ENCODE results near the gene ST8SIA1. TPM values are rescaled to one million over a fixed set of nuclear protein-coding genes. Genes with fewer than 3 reads are reported as not detected.

Gene ST8SIA1
- total and polyA plus RNA-seq, 2 of the 8 experiments (the other 6 are each of a cell fraction or from before 2014, with no cell fraction given) = 1.9 to 4.4 TPM

DNA sequence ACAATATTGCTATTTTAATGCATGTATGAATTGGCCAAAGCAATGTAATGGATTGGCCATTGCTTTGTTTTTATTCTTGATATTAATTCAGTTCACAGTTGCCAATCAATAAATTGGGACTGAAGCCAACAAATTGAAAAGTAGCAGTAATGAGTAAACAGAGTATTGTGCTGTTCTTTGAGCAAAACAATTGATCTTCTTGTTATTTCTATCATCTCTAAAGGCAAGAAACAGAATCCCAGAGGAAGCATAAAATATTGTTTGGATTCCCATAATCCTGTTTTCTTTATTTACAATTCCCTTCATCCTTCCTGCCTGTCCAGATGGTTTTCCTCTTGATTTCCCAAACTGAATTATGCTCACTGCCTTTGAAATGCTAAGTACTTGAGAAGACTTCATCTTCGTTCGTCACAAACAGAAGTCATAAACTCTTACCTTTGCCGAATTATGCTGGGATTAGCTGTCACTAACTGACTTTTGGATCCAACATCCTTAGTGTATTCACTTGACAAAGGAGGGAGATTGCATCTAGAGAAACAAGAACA, 85.9 kb downstream of the ST8SIA1 start:
- no peak overlapping the region for H2BK5ac ChIP-seq (ENCODE audit: low read depth, low read length)
- TF ChIP-seq EP300 (IDR thresholded peaks at IDR 0.05; ENCODE audit: borderline replicate concordance in 1 of 2, low read depth in 2 of 2, low read length in 2 of 2) (no peak), ASH2L (IDR thresholded peaks at IDR 0.05; ENCODE audit: low read length) (no peak), SIRT6 (IDR thresholded peaks at IDR 0.05; ENCODE audit: low read length) (no peak), POLR2AphosphoS5 (IDR thresholded peaks at IDR 0.05; ENCODE audit: low read depth, low read length) (no peak), RXRA (IDR thresholded peaks at IDR 0.05; ENCODE audit: insufficient read depth, low read depth, low read length) (no peak), RBBP5 (IDR thresholded peaks at IDR 0.05; ENCODE audit: borderline replicate concordance, low read depth, low read length) (no peak), GABPA (IDR thresholded peaks at IDR 0.05; ENCODE audit: borderline replicate concordance, insufficient read depth, low read length) (no peak), EGR1 (IDR thresholded peaks at IDR 0.05; ENCODE audit: borderline replicate concordance, low read depth, low read length) (no peak), HDAC2 (IDR thresholded peaks at IDR 0.05; ENCODE audit: borderline replicate concordance in 1 of 2, low read depth in 2 of 2, low read length in 2 of 2) (no peak), BRCA1 (IDR thresholded peaks at IDR 0.05; ENCODE audit: low read depth, low read length) (no peak), RNF2 (IDR thresholded peaks at IDR 0.05; ENCODE audit: borderline replicate concordance, low read depth, low read length, missing control alignments, poor library complexity, severe bottlenecking) (no peak), CHD1 (IDR thresholded peaks at IDR 0.05; ENCODE audit: low read depth, low read length) (no peak)
- TF ChIP-seq, protein P1, sequence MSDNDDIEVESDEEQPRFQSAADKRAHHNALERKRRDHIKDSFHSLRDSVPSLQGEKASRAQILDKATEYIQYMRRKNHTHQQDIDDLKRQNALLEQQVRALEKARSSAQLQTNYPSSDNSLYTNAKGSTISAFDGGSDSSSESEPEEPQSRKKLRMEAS (IDR thresholded peaks at IDR 0.05) = no peak
- no peak overlapping the region for H3K18ac ChIP-seq (ENCODE audit: extremely low read depth, low read length)
- no peak overlapping the region for H2AFZ ChIP-seq (ENCODE audit: low read length)
- H3K14ac ChIP-seq (ENCODE audit: insufficient read length) = no peak overlapping the region
- no peak overlapping the region for H4K5ac ChIP-seq (ENCODE audit: insufficient read length, low read depth, low read length)
- H4K8ac ChIP-seq (ENCODE audit: extremely low read depth, insufficient read depth, low read length) = no peak overlapping the region
- FAIRE-seq (no peak), DNase-seq (ENCODE audit: low read depth in 1 of 2, low spot score in 2 of 2) (no peak)
- no peak overlapping the region for H2BK15ac ChIP-seq (ENCODE audit: low read length)
- 99% methylated on average over 3 of the region's 3 CpGs; no CpG with 5 or more reads in 1 of the 2 experiments for WGBS, 2 experiments (ENCODE audit: extremely low coverage in 1 of 2, insufficient coverage in 1 of 2, insufficient read length in 1 of 2, insufficient replicate concordance in 2 of 2, low coverage in 1 of 2, low lambda C conversion rate in 2 of 2, missing lambda C conversion rate in 1 of 2)
- no peaks in the 10 kb centered on the region; a peak in 3 of 7 replicates for H3K4me1 ChIP-seq (replicated peaks in 1 of 4; ENCODE audit: control insufficient read depth in 3 of 4, insufficient read depth in 4 of 4, low read length in 3 of 4)
- no peak overlapping the region for H3K23ac ChIP-seq (ENCODE audit: insufficient read length)
- no peak overlapping the region for H3K9ac ChIP-seq (replicated peaks in 1 of 4; ENCODE audit: extremely low read depth in 1 of 4, low read depth in 3 of 4, low read length in 3 of 4)
- no peaks in the 10 kb centered on the region for H3K79me1 ChIP-seq (ENCODE audit: low read depth, low read length)
- H4K20me1 ChIP-seq (replicated peaks in 1 of 2; ENCODE audit: control insufficient read depth in 1 of 2, insufficient read depth in 2 of 2, low read length in 2 of 2) = no peaks in the 10 kb centered on the region
- no peak overlapping the region for H2AK5ac ChIP-seq (ENCODE audit: low read depth, low read length)
- no peaks in the 10 kb centered on the region for H3K27me3 ChIP-seq (replicated peaks in 1 of 4; ENCODE audit: control insufficient read depth in 3 of 4, extremely low read depth in 1 of 4, insufficient read depth in 3 of 4, low read length in 3 of 4)
- no peak overlapping the region for H2BK20ac ChIP-seq (ENCODE audit: low read length)
- no peak overlapping the region for H3K4me3 ChIP-seq (ENCODE audit: extremely low read depth in 1 of 4, insufficient read depth in 2 of 4, low read depth in 3 of 4, low read length in 4 of 4)
- no peak overlapping the region for H3K56ac ChIP-seq (replicated peaks; ENCODE audit: insufficient read length, low read depth, low read length)
- POLR2A ChIA-PET (ENCODE audit: partially characterized antibody) = no interaction called here
- H3K4ac ChIP-seq (replicated peaks; ENCODE audit: insufficient read length, low read depth, low read length) = no peak overlapping the region
- H3K36me3 ChIP-seq (ENCODE audit: control insufficient read depth in 2 of 4, insufficient read depth in 4 of 4, low read length in 3 of 4) = no peaks in the 10 kb centered on the region
- no peak overlapping the region for H4K91ac ChIP-seq (replicated peaks; ENCODE audit: insufficient read length, low read length)
- no peaks in the 10 kb centered on the region for H3K23me2 ChIP-seq (ENCODE audit: low read depth, low read length)
- no peak overlapping the region for H2BK120ac ChIP-seq (replicated peaks; ENCODE audit: low read depth, low read length)
- H3K9me3 ChIP-seq (ENCODE audit: insufficient read depth in 2 of 2, low read depth in 1 of 2, low read length in 1 of 2) = no peaks in the 10 kb centered on the region
- no peaks in the 10 kb centered on the region for H3K79me2 ChIP-seq (ENCODE audit: control insufficient read depth in 1 of 2, insufficient read depth in 2 of 2, low read length in 2 of 2)
- no peak overlapping the region for H3K27ac ChIP-seq (ENCODE audit: low read depth, low read length)
- no peak overlapping the region for H3K4me2 ChIP-seq (ENCODE audit: insufficient read depth in 1 of 2, low read depth in 2 of 2, low read length in 2 of 2)
- H2BK12ac ChIP-seq (ENCODE audit: low read depth, low read length) = no peak overlapping the region
- CTCF ChIA-PET (ENCODE audit: partially characterized antibody) = no interaction called here
